ENCODE data around the gene TSC22D2.

Gene TSC22D2

DNA sequence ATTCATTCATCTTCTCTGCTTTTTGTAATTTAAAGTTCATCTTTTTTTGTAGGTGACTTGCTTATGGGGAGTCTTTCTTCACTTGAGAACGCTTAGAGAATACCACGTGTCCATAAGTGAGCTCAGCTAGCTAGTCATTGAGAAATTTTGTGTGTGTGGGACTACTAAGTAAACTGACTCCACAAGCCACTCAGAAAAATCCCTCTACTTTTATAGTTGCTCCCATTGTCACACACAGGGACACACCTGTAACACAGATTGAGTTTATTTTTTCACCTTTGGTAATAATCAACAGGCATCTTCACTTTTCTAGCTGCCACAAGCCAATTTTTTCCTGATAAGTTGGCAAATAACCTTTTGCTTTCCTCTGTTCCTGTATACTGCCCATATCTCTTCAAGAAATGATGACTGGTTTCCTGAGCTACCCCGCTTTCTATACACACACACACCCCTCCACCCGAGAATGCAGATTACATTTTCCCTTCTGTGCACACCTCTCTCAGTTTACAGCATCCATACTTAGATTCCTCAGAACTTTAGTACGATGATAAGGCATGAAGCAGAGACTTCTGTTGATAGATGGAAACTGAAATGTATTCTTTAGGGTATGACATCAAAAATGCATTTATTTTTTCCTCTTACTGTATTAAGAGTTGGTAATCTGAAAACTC lies 4.6 kb downstream of the TSC22D2 start:
- DNase-seq: no peak

DNA sequence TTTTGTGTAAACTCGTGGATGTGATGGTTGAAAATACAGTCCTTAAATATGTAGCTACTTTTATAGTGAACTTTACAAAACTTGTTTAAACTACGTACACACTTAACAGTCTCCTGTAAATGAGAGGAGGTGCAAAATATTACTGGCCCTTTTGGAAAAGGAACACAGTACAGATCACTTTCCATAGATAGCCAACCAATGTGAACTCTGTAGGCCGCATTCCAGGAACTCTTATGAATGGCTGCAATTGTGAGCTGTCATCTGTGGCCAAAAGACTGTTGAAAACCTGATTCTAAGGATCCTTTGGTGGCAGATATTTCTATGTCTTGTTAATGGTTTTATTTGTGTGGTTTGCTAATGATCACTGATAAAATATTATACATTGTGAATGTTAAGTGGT lies 6.2 kb downstream of the TSC22D2 start:
- DNase-seq: no peak

GRCh38 chr3:150414959-150415358 lies 6.9 kb downstream of the TSC22D2 start:
- no peak for DNase-seq

- DNase-seq: no peak
Observed at GRCh38 chr3:150419076-150419868, 11.2 kb downstream of the TSC22D2 start.

DNA sequence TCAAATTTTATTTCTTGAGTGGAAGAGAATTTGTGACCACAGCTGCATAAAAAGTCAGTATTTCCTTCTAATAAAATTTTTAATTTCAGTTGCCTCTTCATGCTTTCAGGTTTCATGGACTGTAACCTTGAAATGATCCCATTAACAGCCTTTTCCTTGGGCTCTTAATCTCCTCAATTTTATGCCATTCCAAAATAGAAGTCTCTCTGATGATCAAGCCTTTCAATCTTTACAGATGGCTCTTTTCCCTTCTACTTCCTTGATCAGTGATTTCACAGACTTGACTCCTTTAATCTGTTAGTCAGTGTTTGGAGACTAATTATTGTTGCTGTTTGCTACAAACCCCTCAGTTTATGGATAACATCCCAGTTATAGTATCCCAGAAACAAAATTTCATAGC lies 11.9 kb downstream of the TSC22D2 start:
- no peak for DNase-seq

DNA sequence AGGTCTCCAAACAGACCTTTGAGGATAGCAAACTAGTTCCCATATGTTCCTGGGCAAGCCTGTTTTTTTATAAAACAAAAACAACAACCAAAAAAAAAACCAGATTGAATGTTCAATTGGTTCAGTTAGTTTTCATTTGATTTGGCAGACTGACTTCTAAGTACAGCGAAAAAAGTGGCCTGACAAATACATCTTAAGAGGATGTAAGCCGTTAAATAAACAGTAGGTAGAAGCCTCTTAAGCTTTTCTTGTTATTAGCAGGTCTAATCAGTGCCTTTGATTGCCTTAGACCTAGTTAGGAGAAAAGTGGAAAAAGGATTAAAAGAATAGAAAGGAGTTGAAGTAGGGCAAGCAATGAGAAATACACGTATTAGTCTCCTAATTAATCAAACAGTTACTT lies 13.2 kb downstream of the TSC22D2 start:
- no peak for DNase-seq

- no peak for DNase-seq
Observed at GRCh38 chr3:150421799-150422548, 13.9 kb downstream of the TSC22D2 start.

- DNase-seq: no peak
Observed at GRCh38 chr3:150422907-150423306, 14.8 kb downstream of the TSC22D2 start.

- no peak for DNase-seq
Observed at GRCh38 chr3:150423761-150424160, 15.7 kb downstream of the TSC22D2 start.

DNA sequence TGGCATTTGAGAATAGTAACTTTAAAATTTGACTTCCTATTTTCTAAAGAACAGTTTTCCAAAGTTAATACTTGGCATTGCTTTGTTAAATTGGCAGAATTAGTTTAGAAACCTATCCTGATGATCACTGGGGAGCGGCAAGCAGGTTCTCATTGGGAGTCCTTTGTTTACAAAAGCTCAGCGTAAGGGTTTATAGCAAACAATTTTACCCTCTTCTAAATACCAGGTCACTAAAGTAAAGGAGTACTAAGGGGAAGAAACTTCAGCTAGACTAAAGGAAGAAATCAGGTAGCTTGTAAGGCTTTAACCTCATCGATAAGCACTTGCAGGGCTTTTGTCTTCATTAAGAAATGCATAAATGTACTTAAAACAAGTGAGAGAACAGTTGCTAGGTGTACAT lies 18.2 kb downstream of the TSC22D2 start:
- no peak for DNase-seq

DNA sequence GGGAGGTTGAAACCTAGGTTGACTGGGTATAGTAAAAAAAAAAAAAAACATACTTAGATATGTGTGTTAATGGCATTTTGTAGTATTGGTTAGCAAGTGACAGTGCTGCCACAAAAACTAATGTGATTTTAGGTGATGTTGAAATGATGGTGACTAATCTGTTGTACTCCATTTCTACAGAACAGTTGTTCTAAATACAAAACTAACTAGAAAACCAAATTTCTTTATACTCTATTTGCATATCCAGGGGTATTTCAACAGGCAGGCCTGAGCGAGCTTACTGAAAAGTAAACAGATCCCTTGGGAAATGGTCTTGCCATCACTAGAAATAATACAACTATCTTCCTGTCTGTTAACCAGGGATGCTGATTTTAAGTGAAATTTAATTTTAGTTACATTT lies 20.5 kb downstream of the TSC22D2 start:
- DNase-seq: no peak

- DNase-seq: no peak
Observed at GRCh38 chr3:150429767-150430671, 21.9 kb downstream of the TSC22D2 start.

GRCh38 chr3:150433347-150433746 lies 25.2 kb downstream of the TSC22D2 start:
- no peak for DNase-seq

DNA sequence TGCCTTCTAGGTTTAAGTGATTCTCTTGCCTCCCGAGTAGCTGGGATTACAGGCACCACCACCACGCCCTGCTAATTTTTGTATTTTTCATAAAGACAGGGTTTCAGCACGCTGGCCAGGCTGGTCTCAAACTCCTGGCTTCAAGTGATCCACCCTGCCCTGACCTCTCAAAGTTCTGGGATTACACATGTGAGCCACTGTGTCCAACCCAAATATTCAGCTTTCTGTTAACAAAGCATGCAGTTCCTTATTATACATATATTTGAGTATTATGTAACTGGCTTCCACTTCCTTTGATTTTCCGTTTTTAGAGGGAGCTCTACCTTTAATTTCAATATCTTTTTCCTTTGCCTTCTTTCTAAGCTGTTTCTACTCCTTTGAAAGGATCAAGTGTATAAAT lies 26.1 kb downstream of the TSC22D2 start:
- no peak for DNase-seq

GRCh38 chr3:150436161-150436560 lies 28.1 kb downstream of the TSC22D2 start:
- DNase-seq: no peak

DNA sequence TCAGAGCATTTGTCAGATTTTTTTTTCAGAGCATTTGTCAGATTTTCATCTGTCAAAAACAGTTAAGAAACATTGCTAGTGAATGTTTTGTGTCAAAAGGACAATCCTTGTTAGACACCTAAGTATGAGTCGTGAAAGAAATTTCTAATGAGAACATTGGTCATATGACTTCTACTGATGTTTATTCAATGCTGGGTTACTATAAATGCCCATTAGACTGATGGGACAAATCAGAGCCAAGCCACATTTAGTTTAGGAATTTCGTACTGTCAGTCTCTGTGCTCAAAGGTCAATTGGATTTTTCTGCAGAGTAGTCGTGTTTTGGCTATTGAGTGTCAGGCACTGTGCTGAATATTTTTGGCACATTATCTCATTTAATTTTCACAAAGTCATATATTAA lies 31.6 kb downstream of the TSC22D2 start:
- no peak for DNase-seq

DNA sequence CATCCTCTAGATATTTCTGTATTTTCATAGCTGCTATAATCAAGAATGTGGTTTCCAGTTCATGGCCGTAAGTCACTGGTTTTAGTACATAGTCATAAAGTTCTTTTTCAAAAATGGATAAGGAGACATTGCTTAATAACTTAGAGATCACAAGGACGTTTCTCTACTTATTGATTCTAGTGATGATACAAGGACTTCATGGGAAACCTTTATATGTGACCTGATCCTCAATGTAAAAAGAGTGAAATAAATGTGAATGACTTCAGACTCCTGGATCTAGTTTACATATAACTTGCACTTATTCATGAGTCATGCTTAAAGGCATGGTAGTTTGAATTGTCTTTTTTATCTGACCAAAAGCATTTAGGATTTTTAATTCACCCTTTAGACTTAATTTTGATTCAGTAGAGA lies 35.2 kb downstream of the TSC22D2 start:
- DNase-seq: no peak

GRCh38 chr3:150444371-150444770 lies 36.3 kb downstream of the TSC22D2 start:
- no peak for DNase-seq

GRCh38 chr3:150446470-150446977 lies 38.4 kb downstream of the TSC22D2 start:
- DNase-seq: no peak

- DNase-seq: no peak
Observed at GRCh38 chr3:150447084-150447483, 39.0 kb downstream of the TSC22D2 start.

DNA sequence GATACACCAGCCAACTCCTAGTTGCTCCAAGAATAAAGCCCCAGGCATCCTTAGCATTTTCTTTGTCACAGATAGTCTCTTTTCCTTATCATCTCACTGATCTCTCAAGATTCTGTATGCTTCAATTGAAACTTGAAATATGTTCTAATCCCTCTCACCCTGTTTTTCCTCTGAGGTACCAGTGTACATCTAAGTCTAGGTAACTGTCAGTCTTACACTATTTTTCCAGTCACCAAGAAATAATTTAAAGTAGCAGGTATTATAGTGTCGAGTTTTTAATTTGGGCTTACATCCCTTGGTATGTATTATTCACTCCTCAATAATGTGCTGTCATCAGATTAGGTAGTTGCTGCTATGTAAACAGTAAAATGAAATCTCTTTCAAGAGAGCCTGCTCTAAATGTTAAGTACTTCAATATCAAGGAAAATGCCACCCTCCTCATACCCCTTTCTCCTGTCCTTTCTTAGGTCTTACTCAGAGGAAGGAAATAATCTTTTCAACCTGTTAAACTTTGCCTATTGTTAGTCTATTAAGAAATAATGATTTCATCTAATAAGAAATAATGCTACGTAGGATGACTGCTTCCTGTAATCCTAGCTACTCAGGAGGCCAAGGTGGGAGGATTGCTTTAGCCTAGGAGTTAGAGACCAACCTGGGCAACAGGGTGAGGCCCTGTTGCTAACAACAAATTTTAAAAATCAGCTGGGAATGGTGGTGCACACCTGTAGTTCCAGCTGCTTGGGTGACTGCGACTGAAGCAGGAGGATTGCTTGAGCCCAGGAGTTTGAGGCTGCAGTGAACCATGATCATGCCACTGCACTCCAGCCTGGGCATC lies 39.8 kb downstream of the TSC22D2 start:
- no peak for DNase-seq
